NCI-H146 (cell line): ENCODE data around the gene CXorf58.
"Not testable (repeated sequence)": the region's sequence is repeated elsewhere in the genome, so short reads cannot be mapped to it uniquely, and the experiment has no call there.

Experiments
- DNase-seq: peaks from one replicate; lab custom pipeline; 2025; lab: John Stamatoyannopoulos, UW

The CXorf58 gene

DNA sequence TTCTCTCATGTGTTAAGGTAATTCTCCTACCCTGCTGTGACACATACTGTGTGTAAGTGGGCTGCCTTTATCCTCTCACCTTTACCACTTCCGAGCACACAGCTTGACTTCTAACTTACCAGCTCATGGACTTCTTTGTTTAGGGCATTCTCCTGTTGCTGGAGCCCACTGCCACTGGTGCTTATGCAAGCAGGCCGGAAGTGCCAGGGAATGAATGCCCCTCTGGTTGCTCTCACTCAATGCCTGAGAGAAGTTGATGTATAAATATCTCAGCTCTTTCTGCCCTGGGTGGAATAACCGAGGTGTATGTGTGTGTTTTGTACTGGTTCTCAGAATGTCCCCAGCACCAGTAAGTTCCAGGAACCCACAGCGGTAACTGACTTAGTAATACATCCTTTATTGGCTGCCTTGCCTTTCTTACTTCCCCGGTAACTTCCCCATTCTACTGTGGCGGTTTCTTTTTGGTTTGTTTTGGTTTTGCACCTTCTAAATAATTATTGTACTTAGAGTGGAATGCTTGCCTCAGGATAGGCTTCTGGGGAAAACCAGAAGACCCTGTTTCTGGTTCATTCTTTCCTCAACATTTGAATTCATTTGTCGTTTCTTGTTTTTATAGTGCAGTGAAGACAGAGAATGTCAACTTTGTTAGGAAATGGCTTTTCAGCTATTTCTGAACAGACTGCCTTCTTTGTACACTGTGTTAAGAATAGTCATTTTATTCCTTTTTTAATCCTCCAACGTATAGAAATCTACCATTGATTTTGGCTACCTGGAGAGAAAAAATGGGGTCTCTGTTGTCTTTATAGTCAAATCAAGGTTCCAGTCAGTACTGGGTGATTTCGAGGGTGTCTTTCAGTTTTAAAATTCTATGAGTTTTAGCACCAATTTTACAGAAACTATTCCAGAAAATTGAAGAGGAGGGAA, 45.4 kb downstream of the CXorf58 start:
- peak; percentile 85 for DNase-seq

DNA sequence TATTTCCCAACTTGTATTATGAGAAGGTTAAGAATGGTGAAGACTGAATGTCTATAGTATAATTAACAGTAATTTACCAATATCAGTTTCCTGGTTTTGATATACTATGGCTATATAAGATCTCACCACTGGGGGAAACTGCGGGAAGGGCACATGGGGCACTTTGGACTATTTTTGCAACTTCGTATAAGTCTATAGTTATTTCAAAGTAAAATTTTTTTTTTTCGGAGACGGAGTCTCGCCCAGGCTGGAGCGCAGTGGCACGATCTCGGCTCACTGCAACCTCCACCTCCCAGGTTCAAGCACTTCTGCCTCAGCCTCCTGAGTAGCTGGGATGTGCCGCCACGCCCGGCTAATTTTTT, 46.1 kb downstream of the CXorf58 start:
- no peak for DNase-seq

DNA sequence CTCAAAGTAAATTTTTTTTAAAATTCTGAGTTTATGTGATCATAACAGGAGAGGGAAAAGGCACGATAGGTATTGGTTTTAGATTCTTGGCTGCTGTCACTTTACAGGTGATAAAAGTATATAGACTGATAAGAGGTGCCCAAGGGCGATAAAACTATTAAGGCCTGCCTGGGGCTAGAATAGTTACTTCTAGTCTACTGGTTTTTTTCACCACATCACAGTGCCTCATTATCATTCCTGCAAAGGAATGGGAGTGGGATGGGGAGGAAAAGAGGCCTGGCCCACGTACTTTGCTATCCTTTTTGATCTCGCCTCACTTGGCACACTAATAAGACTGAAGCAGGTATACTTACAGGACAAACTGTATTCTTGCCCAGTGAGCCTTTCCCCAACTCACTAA, 46.6 kb downstream of the CXorf58 start:
- no peak for DNase-seq

DNA sequence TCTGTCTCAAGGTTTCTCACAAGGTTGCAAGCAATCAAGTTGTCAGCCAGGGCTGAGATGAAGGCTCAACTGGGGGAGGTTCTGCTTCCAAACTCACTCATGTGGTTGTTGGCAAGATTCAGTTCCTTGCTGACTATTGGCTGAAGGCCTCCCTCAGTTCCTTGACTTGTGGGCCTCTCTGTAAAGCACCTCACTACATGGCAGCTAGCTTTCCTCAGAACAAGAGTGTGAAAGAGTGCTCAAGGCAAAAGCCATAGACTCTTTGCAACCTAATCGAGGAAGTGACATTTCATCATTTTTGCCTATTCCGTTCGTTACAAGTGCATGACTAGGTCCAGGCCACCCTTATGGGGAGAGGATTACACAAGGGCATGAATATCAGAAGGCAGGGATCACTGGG, 52.0 kb downstream of the CXorf58 start:
- no peak for DNase-seq

DNA sequence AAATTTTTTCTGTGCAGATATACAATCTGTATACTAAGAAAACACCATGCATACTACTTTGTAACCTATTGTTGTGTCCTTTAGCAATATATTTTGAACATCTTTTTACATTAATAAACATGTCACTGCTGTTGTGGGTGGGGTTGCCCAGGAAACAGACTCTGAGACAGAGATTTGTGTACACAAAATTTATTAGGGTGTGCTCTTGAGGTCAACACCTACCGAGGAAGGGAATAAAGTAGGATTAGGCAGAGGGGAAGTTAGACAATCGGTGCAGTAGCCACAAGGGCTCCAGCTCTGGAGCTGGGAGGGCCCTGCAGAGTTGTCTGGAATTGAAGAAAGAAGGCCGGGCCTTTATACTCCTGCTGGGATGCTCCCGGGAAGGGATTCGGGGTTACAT, 56.4 kb downstream of the CXorf58 start:
- DNase-seq: no peak

DNA sequence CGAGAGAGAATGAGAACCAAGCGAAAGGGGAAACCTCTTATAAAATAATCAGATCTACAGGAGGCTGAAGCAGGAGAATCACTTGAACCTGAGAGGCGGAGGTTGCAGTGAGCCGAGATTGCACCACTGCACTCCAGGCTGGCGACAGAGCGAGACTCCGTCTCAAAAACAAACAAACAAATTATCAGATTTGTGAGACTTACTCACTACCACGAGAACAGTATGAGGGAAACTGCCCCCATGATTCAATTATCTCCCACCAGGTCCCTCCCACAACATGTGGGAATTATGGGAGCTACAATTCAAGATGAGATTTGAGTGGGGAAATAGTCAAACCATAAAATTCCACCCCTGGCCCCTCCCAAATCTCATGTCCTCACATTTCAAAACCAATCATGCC, 57.8 kb downstream of the CXorf58 start:
- not testable (repeated sequence) for DNase-seq

DNA sequence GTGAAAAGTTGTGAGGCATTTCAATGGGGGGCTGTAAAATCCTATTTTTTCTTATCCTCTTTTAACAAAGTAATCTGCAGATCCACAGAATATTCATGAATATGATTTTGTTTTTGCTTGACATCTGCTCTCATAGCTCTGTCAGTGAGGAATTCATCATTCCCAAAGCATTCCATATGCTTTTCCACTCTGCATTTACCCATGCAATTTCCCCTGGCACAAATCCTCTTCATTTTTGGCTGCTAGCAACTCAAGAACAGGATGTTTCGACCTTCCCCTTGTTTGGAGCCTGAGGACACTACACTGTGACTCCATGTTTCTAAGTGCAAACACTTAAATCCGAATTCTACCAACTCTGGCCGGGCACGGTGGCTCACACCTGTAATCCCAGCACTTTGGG, 70.7 kb downstream of the CXorf58 start:
- no peak for DNase-seq

DNA sequence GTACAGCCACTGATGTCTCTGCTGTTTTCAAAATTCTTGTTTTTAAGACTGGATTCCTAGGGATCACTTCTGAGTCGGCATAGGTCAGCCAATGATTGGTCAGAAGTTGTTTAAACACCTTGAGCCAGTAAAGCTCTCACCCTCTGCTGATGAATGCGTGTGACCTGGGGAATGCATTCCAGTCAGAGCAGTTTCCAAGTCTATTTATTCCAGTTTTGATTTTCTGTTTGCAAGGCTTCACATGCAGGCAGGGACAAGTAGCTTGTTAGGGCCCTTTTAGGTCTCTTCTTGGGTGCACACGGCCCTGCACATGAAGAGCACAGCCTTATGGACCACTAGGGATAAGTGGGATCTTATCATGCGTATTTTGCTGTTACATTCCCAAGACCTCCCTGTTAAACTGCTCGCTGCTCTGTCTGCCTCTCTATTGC, 72.2 kb downstream of the CXorf58 start:
- no peak for DNase-seq

DNA sequence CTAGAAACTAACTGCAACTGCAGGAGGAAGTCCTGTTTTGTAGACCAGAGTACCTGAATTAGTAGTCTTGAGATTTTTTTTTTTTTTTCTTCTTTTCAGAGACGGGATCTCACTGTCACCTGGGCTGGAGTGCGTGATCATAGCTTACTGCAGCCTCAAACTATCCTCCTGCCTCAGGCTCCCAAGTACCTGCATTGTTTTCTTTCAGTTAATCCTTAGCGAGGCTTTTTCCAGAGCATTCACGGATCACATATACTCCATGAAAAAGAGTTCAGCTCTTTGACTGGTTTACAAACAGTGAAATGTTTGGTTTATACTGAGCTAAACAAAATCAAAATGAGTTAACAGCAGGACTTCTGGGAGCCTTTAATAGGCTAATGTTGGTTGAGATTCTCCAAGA, 73.4 kb downstream of the CXorf58 start:
- no peak for DNase-seq

DNA sequence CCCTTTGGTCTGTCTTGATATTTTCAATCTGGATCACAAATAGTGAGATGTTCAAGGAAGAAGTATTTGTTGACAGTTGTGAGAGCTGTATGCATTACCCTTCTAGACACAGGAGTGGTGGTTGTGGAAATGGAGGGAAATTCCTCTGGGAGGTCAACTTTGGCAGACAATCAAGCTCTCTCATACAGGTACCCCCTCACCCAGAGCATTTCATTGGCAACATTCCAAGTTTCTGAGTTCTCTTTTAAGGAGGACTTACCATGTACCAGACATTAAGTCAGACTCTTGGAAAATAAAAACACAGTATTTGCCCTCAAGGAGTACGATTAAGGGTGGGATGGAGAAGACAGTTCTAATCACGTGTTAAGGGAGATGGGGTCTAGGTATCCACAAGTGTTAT, 73.9 kb downstream of the CXorf58 start:
- DNase-seq: no peak

DNA sequence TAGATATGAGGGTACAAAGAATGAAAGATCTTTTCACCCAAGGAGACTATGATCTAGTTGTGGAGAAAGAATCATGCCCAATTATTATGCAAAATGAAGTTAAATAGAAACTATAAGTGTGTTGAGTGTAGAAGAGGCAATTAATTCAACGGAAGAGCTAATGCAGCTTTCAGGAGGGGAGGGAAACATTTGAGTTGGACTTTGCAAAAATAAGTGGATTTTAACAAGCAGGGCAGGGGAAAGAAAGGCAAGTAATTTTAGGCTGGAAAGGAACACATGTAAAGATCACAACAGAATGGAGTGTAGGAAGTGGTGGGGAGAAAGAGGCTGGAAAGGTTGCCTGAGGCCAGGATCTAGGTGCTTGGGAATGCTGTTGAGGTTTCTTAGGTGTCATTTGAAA, 75.1 kb downstream of the CXorf58 start:
- DNase-seq: no peak
